ENCODE results near the gene EYA4.

The EYA4 gene

GRCh38 chr6:133551436-133551835, 310.3 kb downstream of the EYA4 start:
- Histone ChIP-seq H3K4me3 (ENCODE audit: low read depth, low read length) (no peak overlapping the region), H3K36me3 (ENCODE audit: control insufficient read depth in 2 of 2, insufficient read depth in 1 of 2, low read length in 2 of 2) (no peaks in the 10 kb centered on the region), H3K9me3 (ENCODE audit: control insufficient read depth, insufficient read depth, low read depth, low read length) (no peaks in the 10 kb centered on the region), H3K4me1 (ENCODE audit: control insufficient read depth, insufficient read depth, low read length) (no peaks in the 10 kb centered on the region), H3K27ac (ENCODE audit: extremely low read depth, low read depth, low read length) (no peak overlapping the region)
- CTCF ChIA-PET = interaction anchor here (0.5 to 4.8 kb wide), 18 partner anchors 18 to 1627 kb away, joined by 3 to 69 read pairs (median 4); no protein-coding TSS in a partner anchor
- POLR2A ChIA-PET = interaction anchor here (1.7 kb wide), 1 partner anchor 737 kb away, joined by 5 read pairs; the partner anchor contains the start of gene RPS12
- TF ChIP-seq ZBTB21 (tag by site-specific recombination; IDR thresholded peaks at IDR 0.05) = no peak
- peak; percentile 35 for TF ChIP-seq ZNF654 (tag by site-specific recombination; IDR thresholded peaks at IDR 0.05; ENCODE audit: low read depth)

DNA sequence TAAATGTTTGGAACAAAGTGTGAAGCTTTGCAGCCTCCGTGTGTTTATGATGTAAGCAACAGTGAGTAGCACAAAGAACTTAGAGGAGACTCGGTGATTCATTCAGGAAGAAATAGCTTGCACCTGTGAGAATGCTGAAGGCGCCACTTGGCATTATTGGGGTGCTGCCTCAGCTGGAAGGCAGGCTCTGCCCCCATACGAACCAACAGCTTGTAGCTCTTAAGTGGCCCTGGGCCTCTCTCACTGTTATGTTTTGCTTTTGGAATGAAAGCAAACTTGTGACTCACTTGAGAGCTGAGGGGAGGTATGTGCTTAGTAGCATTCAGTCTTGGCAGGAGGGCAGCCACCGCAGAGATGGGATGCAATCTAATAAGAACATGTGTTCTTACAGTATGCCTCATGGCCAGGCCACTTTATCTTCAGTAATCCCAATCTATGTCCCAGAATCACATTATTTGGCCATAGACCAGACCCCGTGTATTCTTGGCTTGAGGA, 310.7 kb downstream of the EYA4 start:
- H3K4me1 ChIP-seq (ENCODE audit: control insufficient read depth, insufficient read depth, low read length) = no peaks in the 10 kb centered on the region
- ChIA-PET POLR2A (interaction anchor here (0.7 to 1.7 kb wide), 2 partner anchors 10 to 738 kb away, joined by 4 to 5 read pairs; partner anchors contain the start of gene RPS12), CTCF (interaction anchor here (0.5 to 4.8 kb wide), 35 partner anchors 8 to 1627 kb away, joined by 3 to 69 read pairs (median 4); no protein-coding TSS in a partner anchor)

GRCh38 chr6:133553652-133554051, 312.5 kb downstream of the EYA4 start:
- H3K36me3 ChIP-seq (ENCODE audit: control insufficient read depth in 2 of 2, insufficient read depth in 1 of 2, low read length in 2 of 2) = no peaks in the 10 kb centered on the region
- POLR2A ChIA-PET = no interaction called here
- H3K27ac ChIP-seq (ENCODE audit: extremely low read depth, low read depth, low read length) = no peak overlapping the region
- no peaks in the 10 kb centered on the region for H3K4me1 ChIP-seq (ENCODE audit: control insufficient read depth, insufficient read depth, low read length)
- H3K9me3 ChIP-seq (ENCODE audit: control insufficient read depth, insufficient read depth, low read depth, low read length) = no peaks in the 10 kb centered on the region
- no peak overlapping the region for H3K4me3 ChIP-seq (ENCODE audit: low read depth, low read length)
- CTCF ChIA-PET = interaction anchor here (2.5 kb wide), 1 partner anchor 15 kb away, joined by 8 read pairs; no protein-coding TSS in a partner anchor
- TF ChIP-seq, protein P1, sequence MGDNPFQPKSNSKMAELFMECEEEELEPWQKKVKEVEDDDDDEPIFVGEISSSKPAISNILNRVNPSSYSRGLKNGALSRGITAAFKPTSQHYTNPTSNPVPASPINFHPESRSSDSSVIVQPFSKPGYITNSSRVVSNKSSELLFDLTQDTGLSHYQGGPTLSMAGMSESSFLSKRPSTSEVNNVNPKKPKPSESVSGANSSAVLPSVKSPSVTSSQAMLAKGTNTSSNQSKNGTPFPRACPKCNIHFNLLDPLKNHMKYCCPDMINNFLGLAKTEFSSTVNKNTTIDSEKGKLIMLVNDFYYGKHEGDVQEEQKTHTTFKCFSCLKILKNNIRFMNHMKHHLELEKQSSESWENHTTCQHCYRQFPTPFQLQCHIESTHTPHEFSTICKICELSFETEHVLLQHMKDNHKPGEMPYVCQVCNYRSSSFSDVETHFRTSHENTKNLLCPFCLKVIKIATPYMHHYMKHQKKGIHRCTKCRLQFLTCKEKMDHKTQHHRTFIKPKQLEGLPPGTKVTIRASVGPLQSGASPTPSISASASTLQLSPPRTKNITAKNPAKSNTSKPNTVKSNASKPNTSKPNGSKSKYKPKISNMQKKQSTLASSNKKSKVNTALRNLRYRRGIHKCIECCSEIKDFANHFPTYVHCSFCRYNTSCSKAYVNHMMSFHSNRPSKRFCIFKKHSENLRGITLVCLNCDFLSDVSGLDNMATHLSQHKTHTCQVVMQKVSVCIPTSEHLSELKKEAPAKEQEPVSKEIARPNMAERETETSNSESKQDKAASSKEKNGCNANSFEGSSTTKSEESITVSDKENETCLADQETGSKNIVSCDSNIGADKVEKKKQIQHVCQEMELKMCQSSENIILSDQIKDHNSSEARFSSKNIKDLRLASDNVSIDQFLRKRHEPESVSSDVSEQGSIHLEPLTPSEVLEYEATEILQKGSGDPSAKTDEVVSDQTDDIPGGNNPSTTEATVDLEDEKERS (tag by site-specific recombination; IDR thresholded peaks at IDR 0.05) = no peak
- no peak for TF ChIP-seq SALL2 (tag by site-specific recombination; IDR thresholded peaks at IDR 0.05; ENCODE audit: borderline replicate concordance)
- no peak for TF ChIP-seq ZNF501 (tag by site-specific recombination; IDR thresholded peaks at IDR 0.05)
- TF ChIP-seq FEZF1 (tag by site-specific recombination; IDR thresholded peaks at IDR 0.05) = no peak
- TF ChIP-seq, protein P2, sequence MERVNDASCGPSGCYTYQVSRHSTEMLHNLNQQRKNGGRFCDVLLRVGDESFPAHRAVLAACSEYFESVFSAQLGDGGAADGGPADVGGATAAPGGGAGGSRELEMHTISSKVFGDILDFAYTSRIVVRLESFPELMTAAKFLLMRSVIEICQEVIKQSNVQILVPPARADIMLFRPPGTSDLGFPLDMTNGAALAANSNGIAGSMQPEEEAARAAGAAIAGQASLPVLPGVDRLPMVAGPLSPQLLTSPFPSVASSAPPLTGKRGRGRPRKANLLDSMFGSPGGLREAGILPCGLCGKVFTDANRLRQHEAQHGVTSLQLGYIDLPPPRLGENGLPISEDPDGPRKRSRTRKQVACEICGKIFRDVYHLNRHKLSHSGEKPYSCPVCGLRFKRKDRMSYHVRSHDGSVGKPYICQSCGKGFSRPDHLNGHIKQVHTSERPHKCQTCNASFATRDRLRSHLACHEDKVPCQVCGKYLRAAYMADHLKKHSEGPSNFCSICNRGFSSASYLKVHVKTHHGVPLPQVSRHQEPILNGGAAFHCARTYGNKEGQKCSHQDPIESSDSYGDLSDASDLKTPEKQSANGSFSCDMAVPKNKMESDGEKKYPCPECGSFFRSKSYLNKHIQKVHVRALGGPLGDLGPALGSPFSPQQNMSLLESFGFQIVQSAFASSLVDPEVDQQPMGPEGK (tag by site-specific recombination; IDR thresholded peaks at IDR 0.05) = no peak
- TF ChIP-seq ZNF157 (tag by site-specific recombination; IDR thresholded peaks at IDR 0.05) = no peak
- peak; percentile 96 for TF ChIP-seq ZNF654 (tag by site-specific recombination; IDR thresholded peaks at IDR 0.05; ENCODE audit: low read depth)
- no peak for TF ChIP-seq ZNF175 (tag by site-specific recombination; IDR thresholded peaks at IDR 0.05)
- TF ChIP-seq PRDM1 (tag by site-specific recombination; IDR thresholded peaks at IDR 0.05) = peak; percentile 82; the same call in 1 of the 2 replicates
- no peak for TF ChIP-seq REPIN1 (tag by site-specific recombination; IDR thresholded peaks at IDR 0.05; ENCODE audit: low read depth)
- no peak for TF ChIP-seq ZNF658 (tag by site-specific recombination; IDR thresholded peaks at IDR 0.05)
- TF ChIP-seq ZNF791 (tag by site-specific recombination; IDR thresholded peaks at IDR 0.05) = no peak
- TF ChIP-seq ZNF211 (tag by site-specific recombination; IDR thresholded peaks at IDR 0.05; ENCODE audit: low read depth) = no peak
- TF ChIP-seq SCRT2 (tag by site-specific recombination; IDR thresholded peaks at IDR 0.05) = no peak
- TF ChIP-seq, protein P3, sequence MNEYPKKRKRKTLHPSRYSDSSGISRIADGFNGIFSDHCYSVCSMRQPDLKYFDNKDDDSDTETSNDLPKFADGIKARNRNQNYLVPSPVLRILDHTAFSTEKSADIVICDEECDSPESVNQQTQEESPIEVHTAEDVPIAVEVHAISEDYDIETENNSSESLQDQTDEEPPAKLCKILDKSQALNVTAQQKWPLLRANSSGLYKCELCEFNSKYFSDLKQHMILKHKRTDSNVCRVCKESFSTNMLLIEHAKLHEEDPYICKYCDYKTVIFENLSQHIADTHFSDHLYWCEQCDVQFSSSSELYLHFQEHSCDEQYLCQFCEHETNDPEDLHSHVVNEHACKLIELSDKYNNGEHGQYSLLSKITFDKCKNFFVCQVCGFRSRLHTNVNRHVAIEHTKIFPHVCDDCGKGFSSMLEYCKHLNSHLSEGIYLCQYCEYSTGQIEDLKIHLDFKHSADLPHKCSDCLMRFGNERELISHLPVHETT (tag by site-specific recombination; IDR thresholded peaks at IDR 0.05) = no peak
- no peak for TF ChIP-seq ZNF146 (tag by site-specific recombination; IDR thresholded peaks at IDR 0.05)
- TF ChIP-seq TCF7L2 (IDR thresholded peaks at IDR 0.05; ENCODE audit: borderline replicate concordance, low read depth, low read length) = no peak
- TF ChIP-seq ZNF677 (tag by site-specific recombination; IDR thresholded peaks at IDR 0.05) = no peak
- TF ChIP-seq ZNF514 (tag by site-specific recombination; IDR thresholded peaks at IDR 0.05) = no peak
- no peak for TF ChIP-seq HOXC10 (CRISPR knock-in tag; IDR thresholded peaks at IDR 0.05)
- TF ChIP-seq ZNF660 (tag by site-specific recombination; IDR thresholded peaks at IDR 0.05) = peak; percentile 19; the same call in 1 of the 2 replicates

More for the DNA sequence above, 310.7 kb downstream of the EYA4 start:
- no peaks in the 10 kb centered on the region for H3K9me3 ChIP-seq (ENCODE audit: control insufficient read depth, insufficient read depth, low read depth, low read length)
- H3K36me3 ChIP-seq (ENCODE audit: control insufficient read depth in 2 of 2, insufficient read depth in 1 of 2, low read length in 2 of 2) = no peaks in the 10 kb centered on the region
- H3K4me3 ChIP-seq (ENCODE audit: low read depth, low read length) = no peak overlapping the region
- H3K27ac ChIP-seq (ENCODE audit: extremely low read depth, low read depth, low read length) = no peak overlapping the region
- TF ChIP-seq ZBTB17 (tag by site-specific recombination; IDR thresholded peaks at IDR 0.05) = 0 out of 2 replicates have a peak, but pooled peaks have one; percentile 13
- TF ChIP-seq SCRT2 (tag by site-specific recombination; IDR thresholded peaks at IDR 0.05) = peak; percentile 65
- TF ChIP-seq ZNF621 (tag by site-specific recombination; IDR thresholded peaks at IDR 0.05) = no peak
- TF ChIP-seq ZIC2 (tag by site-specific recombination; IDR thresholded peaks at IDR 0.05) = peak; percentile 65
- no peak for TF ChIP-seq ZNF544 (tag by site-specific recombination; IDR thresholded peaks at IDR 0.05)
- peak; percentile 68 for TF ChIP-seq GLIS1 (tag by site-specific recombination; IDR thresholded peaks at IDR 0.05)
- TF ChIP-seq ZEB2 (tag by site-specific recombination; IDR thresholded peaks at IDR 0.05) = 0 out of 2 replicates have a peak, but pooled peaks have one; percentile 32
